Right atrium auricular region (tissue), 2 donors: ENCODE results near the gene LRRC45. TPM values are rescaled to one million over a fixed set of nuclear protein-coding genes. Genes with fewer than 3 reads are reported as not detected.

Experiments used
- DNase-seq: peaks from one replicate; pipeline ENCODE4 v3.0.0-alpha.2; 2019; ENCODE audit warnings: low spot score
- H3K27ac ChIP-seq, 2 donors: fragments of 200-600 bp; sonication (generic); 1 replicate in 1 of 2; 2 replicates in 1 of 2; pipeline ENCODE4 v1.5.1; 2016 to 2019
- H3K27me3 ChIP-seq, 2 donors: fragments of 200-600 bp; sonication (generic); one replicate each; pipeline versions ENCODE4 v1.5.1 to v1.6.0; 2017 to 2019
- H3K36me3 ChIP-seq: fragments of 200-600 bp; sonication (generic); one replicate; pipeline ENCODE4 v1.5.1; 2016
- H3K4me1 ChIP-seq, 2 donors: fragments of 200-600 bp; sonication (generic); one replicate each; pipeline versions ENCODE4 v1.5.1 to v1.6.0; 2017 to 2019
- H3K4me3 ChIP-seq, 2 donors: fragments of 200-600 bp; sonication (generic); 1 replicate in 1 of 2; 2 replicates in 1 of 2; pipeline ENCODE4 v1.5.1; 2017 to 2019; ENCODE audit warnings: mild to moderate bottlenecking in 1 of 2, moderate library complexity in 1 of 2
- H3K9me3 ChIP-seq, 2 donors: fragments of 200-600 bp; sonication (generic); one replicate each; pipeline ENCODE4 v1.5.1; 2019
- CTCF ChIP-seq, 2 donors: fragments of 200-600 bp; sonication (generic); IDR thresholded peaks; one replicate each; pipeline ENCODE4 v1.5.1; 2019; ENCODE audit warnings: antibody characterized with exemption in 2 of 2
- total RNA-seq, 2 donors: library from RNA; depleted of rRNA; stranded (reverse); fragments of >200 nt; gene quantifications; one replicate each; pipeline ENCODE4 v1.1.0, GENCODE V29; 2016

LRRC45 gene
- total RNA-seq, 2 donors from 2014 or later, result 4.7 to 4.9 TPM

DNA sequence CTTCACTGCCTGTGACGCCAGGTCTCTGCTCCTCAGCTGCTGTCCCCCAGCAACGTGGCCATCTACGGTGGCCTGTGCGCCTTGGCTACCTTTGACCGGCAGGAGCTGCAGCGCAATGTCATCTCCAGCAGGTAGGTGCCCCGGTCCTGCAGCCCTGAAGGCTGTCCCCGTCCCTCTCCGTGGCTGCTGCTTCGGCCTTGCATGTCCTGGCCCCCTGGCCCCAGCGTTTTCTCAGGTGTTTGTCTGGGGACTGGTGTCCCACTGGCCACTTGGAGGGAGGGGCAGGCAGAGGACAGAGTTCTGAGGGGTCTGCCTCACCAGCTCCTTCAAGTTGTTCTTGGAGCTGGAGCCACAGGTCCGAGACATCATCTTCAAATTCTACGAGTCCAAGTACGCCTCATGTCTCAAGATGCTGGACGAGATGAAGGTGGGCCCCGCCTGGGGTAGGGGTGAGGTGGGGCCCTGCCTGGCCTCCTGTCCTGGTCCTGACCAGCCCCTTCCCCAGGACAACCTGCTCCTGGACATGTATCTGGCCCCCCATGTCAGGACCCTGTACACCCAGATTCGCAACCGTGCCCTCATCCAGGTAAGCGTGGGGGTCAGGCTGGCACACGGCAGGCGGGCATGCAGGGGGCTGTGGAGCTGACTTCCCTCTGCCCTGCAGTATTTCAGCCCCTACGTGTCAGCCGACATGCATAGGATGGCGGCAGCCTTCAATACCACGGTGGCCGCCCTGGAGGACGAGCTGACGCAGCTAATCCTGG lies 33.0 kb downstream of the LRRC45 start:
- H3K4me1 ChIP-seq, result peaks cover 0 to 17% of the 10 kb centered on the region in 2 donors
- no peak for TF ChIP-seq CTCF (IDR thresholded peaks at IDR 0.05)
- H3K27ac ChIP-seq, result no peak overlapping the region
- H3K27me3 ChIP-seq, result no peaks in the 10 kb centered on the region
- no peak overlapping the region for H3K4me3 ChIP-seq
- H3K36me3 ChIP-seq, result peaks cover 66% of the 10 kb centered on the region
- no peaks in the 10 kb centered on the region for H3K9me3 ChIP-seq
- DNase-seq, result no peak

GRCh38 chr17:82056729-82057621 lies 33.9 kb downstream of the LRRC45 start:
- no peak overlapping the region for H3K27ac ChIP-seq
- H3K4me1 ChIP-seq, result peaks cover 0 to 16% of the 10 kb centered on the region in 2 donors
- no peak for DNase-seq
- no peaks in the 10 kb centered on the region for H3K27me3 ChIP-seq
- peaks cover 73% of the 10 kb centered on the region for H3K36me3 ChIP-seq
- H3K4me3 ChIP-seq, result no peak overlapping the region
- TF ChIP-seq CTCF (IDR thresholded peaks at IDR 0.05), result no peak
- no peaks in the 10 kb centered on the region for H3K9me3 ChIP-seq

DNA sequence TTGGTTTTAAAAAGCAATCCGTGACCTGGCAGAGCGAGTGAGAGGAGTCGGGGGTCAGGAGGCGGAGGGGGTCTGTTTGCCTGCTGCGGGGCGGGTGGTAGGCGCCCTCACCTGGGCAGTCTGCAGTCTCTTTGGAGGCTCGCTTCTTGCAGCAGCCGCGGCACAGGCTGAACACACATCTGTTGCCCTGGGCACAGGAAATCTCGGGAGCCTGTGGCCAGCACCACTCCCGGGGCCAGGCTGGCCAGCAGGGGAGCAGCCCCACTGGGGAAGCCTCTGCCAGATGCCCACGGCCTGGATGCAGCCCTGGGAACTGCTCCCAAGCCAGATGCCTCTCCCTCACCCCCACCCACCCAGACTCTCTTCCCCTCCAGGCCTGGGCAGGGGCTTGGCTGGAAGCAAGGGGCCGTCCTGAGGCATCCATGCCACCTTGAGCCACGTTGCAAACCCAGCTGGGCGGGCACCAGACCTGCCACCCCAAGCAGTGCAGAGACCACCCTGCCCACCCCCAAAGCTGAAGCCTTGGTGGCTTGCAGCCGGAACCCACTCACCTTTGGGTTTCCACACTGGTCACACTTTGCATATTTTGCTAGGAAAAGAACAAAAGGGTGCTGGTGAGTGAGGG lies 35.2 kb downstream of the LRRC45 start:
- no peak overlapping the region for H3K4me3 ChIP-seq
- H3K36me3 ChIP-seq, result peaks cover 73% of the 10 kb centered on the region
- TF ChIP-seq CTCF (IDR thresholded peaks at IDR 0.05), result no peak
- no peak overlapping the region for H3K27ac ChIP-seq
- H3K27me3 ChIP-seq, result no peaks in the 10 kb centered on the region
- H3K4me1 ChIP-seq, result peaks cover 0 to 6% of the 10 kb centered on the region in 2 donors
- no peak for DNase-seq
- no peaks in the 10 kb centered on the region for H3K9me3 ChIP-seq

- no peaks in the 10 kb centered on the region for H3K27me3 ChIP-seq
- no peak overlapping the region for H3K27ac ChIP-seq
- no peak for DNase-seq
- H3K4me1 ChIP-seq, result peaks cover 0 to 8% of the 10 kb centered on the region in 2 donors
- peaks cover 69% of the 10 kb centered on the region for H3K36me3 ChIP-seq
- no peak overlapping the region for H3K4me3 ChIP-seq
- no peak for TF ChIP-seq CTCF (IDR thresholded peaks at IDR 0.05)
- no peaks in the 10 kb centered on the region for H3K9me3 ChIP-seq
Observed at GRCh38 chr17:82058855-82059249, 35.7 kb downstream of the LRRC45 start.

- H3K36me3 ChIP-seq, result peaks cover 63% of the 10 kb centered on the region
- no peak overlapping the region for H3K27ac ChIP-seq
- no peak for TF ChIP-seq CTCF (IDR thresholded peaks at IDR 0.05)
- no peak for DNase-seq
- H3K4me1 ChIP-seq, result peaks cover 0 to 14% of the 10 kb centered on the region in 2 donors
- H3K9me3 ChIP-seq, result no peaks in the 10 kb centered on the region
- H3K4me3 ChIP-seq, result no peak overlapping the region
- H3K27me3 ChIP-seq, result no peaks in the 10 kb centered on the region
Observed at GRCh38 chr17:82059272-82060000, 36.3 kb downstream of the LRRC45 start.
